Coronary artery (tissue), 2 donors: ENCODE data around the gene RALGPS1.

Experiments
- DNase-seq: peaks from one replicate; pipeline ENCODE4 v3.0.0-alpha.2; 2017; ENCODE audit warnings: low spot score
- H3K27ac ChIP-seq, 2 donors: fragments of 200-600 bp; sonication (generic); one replicate each; pipeline ENCODE4 v1.5.1; 2016 to 2019
- H3K4me3 ChIP-seq: fragments of 200-600 bp; sonication (generic); 2 replicates; pipeline ENCODE4 v1.5.1; 2016; ENCODE audit warnings: mild to moderate bottlenecking, moderate library complexity
- TF ChIP-seq, protein P1 (sequence below): fragments of 200-600 bp; sonication (generic); IDR thresholded peaks from one replicate; pipeline ENCODE4 v1.5.1; 2019; ENCODE audit warnings: antibody characterized with exemption

Gene RALGPS1

DNA sequence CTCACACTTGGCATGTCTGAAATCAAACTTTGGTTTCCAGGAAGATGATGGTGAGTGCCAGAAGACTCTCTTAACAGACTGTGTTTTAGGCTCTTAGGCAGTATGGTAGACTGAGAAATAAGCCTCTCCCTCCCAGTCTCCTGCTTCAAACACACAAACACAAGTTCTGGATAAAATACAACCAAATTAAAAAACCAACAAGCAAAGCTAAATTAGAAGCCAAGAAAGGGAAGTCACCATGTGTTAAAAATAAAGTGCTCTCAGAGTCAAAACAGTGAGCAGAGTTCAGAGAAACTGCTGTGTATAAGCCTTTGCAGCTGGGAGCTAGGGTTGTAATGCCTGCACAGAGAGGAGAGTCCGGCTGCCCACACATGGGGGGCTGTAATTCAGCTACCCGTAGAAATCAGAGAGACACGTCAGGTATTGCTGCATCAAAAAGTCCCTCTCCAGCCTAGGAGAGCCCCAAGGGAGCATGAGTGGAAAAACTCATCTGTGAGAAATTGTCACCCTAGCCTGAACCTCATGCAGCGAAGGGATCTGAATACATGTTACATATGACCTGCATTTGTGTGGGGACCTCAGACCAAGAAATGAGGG, 145.3 kb downstream of the RALGPS1 start:
- Histone ChIP-seq H3K4me3 (no peak overlapping the region), H3K27ac (no peak overlapping the region)
- no peak for DNase-seq
- TF ChIP-seq, protein P1, sequence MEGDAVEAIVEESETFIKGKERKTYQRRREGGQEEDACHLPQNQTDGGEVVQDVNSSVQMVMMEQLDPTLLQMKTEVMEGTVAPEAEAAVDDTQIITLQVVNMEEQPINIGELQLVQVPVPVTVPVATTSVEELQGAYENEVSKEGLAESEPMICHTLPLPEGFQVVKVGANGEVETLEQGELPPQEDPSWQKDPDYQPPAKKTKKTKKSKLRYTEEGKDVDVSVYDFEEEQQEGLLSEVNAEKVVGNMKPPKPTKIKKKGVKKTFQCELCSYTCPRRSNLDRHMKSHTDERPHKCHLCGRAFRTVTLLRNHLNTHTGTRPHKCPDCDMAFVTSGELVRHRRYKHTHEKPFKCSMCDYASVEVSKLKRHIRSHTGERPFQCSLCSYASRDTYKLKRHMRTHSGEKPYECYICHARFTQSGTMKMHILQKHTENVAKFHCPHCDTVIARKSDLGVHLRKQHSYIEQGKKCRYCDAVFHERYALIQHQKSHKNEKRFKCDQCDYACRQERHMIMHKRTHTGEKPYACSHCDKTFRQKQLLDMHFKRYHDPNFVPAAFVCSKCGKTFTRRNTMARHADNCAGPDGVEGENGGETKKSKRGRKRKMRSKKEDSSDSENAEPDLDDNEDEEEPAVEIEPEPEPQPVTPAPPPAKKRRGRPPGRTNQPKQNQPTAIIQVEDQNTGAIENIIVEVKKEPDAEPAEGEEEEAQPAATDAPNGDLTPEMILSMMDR = no peak

DNA sequence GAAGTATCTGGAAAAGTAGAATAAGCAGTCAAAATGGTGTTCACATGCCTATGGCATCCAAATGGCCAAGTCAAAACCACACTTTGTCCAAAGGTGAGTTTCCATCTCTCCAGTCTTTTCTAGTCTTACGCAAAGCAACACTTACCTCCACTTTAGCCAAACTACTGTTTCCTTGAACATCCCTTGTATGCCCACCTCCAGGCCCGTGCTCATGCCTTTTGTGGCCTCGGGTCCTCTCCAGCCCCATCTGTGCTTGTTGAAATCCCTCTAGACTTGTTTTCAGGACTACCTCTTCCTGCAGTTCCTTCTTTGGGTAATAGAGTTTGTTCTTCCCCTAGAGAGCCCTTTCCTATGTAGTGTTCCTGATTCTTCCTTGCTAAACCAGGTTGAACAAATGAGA, 146.8 kb downstream of the RALGPS1 start:
- no peak for DNase-seq
- H3K27ac ChIP-seq = no peak overlapping the region
- TF ChIP-seq, protein P1 = no peak
- no peak overlapping the region for H3K4me3 ChIP-seq

DNA sequence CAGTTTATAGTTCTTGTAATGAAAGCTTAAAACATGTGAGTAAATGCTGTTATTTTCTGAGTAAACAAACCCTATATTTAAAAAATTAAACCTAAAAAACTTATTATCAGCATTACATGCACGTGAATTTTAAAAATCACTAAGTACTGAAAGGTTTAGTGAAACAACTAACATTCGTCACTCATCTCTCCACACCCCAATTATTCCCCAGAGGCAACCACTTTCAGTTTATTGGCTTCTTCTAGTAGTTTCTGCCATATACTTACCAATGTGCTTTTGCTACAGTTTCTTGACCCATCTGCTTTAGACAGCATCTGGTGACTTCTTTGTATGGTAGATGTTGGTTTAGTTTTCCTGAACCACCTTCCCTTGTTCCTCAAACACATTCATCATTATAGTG, 149.8 kb downstream of the RALGPS1 start:
- TF ChIP-seq, protein P1 = no peak
- no peak overlapping the region for H3K27ac ChIP-seq
- no peak for DNase-seq
- H3K4me3 ChIP-seq = no peak overlapping the region

DNA sequence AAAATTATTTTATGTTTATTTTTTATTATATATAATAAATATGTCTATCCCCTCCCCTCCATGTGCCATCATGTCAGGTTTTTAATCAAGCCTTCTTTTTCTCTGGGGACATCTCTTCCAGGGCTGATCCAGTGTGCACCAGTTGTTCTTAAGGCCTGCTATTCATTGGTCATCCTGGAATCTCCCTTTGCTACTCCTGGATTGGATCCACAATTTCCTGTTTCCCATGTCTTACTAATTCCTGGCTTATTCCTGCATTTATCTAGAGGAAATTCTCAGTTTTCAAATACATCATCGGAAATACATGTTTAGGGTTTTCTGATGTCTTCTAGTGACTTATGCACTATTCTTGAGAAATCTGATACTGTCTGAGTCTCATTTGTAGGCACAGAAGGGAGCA, 151.0 kb downstream of the RALGPS1 start:
- Histone ChIP-seq H3K27ac (no peak overlapping the region), H3K4me3 (no peak overlapping the region)
- DNase-seq = no peak
- TF ChIP-seq, protein P1 = no peak

DNA sequence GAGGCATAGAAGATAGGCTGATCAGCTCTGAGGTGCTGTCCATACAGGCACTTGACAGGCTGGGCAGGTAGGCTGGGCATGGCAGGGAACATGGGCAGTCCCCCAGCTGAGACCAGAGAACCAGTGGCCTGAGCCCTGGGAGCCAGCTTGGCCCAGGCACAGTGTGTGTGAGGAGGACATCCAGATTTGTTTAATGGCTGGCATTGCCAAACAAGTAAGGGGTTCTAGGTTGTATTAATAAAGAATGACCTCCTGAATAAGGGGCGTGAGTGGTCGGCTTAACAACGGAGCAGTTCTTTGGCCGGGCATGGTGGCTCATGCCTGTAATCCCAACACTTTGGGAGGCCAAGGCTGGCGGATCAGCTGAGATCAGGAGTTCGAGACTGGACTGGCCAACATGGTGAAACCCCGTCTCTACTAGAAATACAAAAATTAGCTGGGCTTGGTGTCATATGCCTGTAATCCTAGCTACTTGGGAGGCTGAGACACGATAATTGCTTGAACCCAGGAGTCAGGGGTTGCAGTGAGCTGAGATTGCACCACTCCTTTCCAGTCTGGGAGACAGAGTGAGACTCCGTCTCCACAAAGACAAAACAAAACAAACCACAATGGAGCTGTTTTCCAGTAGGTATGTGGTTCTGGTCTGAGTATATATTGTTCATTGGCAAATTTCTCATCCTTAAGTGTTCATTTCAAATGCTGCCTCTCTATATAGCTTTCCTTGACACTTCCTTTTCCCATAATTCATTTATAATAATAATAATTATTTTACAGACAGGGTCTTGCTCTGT, 151.7 kb downstream of the RALGPS1 start:
- H3K4me3 ChIP-seq = no peak overlapping the region
- DNase-seq = no peak
- no peak overlapping the region for H3K27ac ChIP-seq
- TF ChIP-seq, protein P1 = no peak

DNA sequence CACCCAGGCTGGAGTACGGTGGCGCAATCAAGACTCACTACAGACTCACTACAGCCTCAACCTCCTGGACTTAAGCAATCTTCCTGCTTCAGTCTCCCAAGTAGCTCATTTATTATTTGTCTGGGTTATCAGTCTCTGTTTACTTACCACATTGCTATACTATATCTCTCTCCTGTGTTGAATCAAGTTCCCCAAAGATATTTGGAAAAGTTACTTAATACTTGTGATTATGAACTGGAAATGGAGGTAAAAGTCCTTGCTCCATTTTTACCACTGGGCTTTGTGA, 152.2 kb downstream of the RALGPS1 start:
- no peak overlapping the region for H3K27ac ChIP-seq
- DNase-seq = no peak
- no peak overlapping the region for H3K4me3 ChIP-seq
- TF ChIP-seq, protein P1 = no peak

DNA sequence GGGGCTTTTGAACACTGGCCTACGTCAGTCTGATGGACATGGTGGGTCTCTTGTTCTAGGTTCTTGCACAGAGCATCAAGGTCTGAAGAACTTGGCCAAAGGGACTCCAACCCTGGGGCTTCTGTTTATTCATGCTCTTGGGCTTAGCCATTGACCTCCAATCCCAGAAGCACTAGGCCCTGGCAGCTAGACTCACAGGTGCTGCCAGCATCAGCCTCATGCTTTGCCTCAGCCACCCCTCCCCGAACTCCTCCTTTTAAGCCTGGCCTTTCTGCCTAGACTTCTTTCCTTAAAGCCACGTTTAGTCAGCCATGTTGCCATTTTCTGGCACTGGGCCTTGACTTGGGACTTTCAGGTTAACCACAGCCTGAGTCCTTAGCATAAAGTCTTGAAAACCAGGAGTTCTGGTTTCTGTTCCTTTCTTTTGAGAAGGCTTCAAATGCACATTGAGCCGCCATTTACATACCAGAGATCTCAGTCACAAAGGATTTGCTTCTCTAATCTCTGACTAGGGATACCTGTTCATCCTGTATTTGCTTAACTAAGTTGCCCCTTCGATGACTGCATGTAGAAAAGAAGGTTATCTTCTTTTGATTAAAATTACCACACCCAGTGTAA, 153.1 kb downstream of the RALGPS1 start:
- no peak overlapping the region for H3K27ac ChIP-seq
- TF ChIP-seq, protein P1 = no peak
- DNase-seq = no peak
- no peak overlapping the region for H3K4me3 ChIP-seq
